Liver (tissue), 9 donors: ENCODE measurements around the gene GPRC5B. TPM values are rescaled to one million over a fixed set of nuclear protein-coding genes. Genes with fewer than 3 reads are reported as not detected.

Experiments
- DNase-seq: peaks from one replicate; pipeline ENCODE4 v3.0.0-alpha.2; 2017; ENCODE audit warnings: low spot score
- H3K27ac ChIP-seq, 2 donors: one replicate each; pipeline ENCODE4 v1.7.0; 2013; ENCODE audit warnings: inconsistent platforms in 2 of 2, low read length in 2 of 2, control low read depth in 1 of 2, low read depth in 1 of 2, mild to moderate bottlenecking in 1 of 2
- H3K27me3 ChIP-seq, 4 donors: one replicate each; pipeline versions ENCODE4 v1.6.1 to v1.7.0; 2013; ENCODE audit warnings: low read length in 3 of 4, inconsistent platforms in 1 of 4, mild to moderate bottlenecking in 1 of 4, moderate library complexity in 1 of 4; ENCODE audit not compliant: control insufficient read depth in 4 of 4, insufficient read depth in 4 of 4
- H3K36me3 ChIP-seq, 4 donors: one replicate each; pipeline versions ENCODE4 v1.6.1 to v1.7.0; 2013; ENCODE audit warnings: low read length in 3 of 4, mild to moderate bottlenecking in 3 of 4, low read depth in 1 of 4, moderate library complexity in 1 of 4; ENCODE audit not compliant: control insufficient read depth in 4 of 4, insufficient read depth in 3 of 4
- H3K4me1 ChIP-seq, 4 donors: one replicate each; pipeline versions ENCODE4 v1.6.1 to v1.7.0; 2013; ENCODE audit warnings: low read length in 3 of 4, mild to moderate bottlenecking in 3 of 4, moderate library complexity in 1 of 4; ENCODE audit not compliant: control insufficient read depth in 4 of 4, insufficient read depth in 4 of 4
- H3K4me3 ChIP-seq, 3 donors: one replicate each; pipeline versions ENCODE4 v1.6.1 to v1.7.0; 2013; ENCODE audit warnings: low read length in 3 of 3, control low read depth in 1 of 3, low read depth in 1 of 3, mild to moderate bottlenecking in 1 of 3
- H3K9ac ChIP-seq, 2 donors: one replicate each; pipeline ENCODE4 v1.7.0; 2013; ENCODE audit warnings: low read length in 2 of 2, mild to moderate bottlenecking in 2 of 2, moderate library complexity in 2 of 2, control low read depth in 1 of 2, low read depth in 1 of 2
- H3K9me3 ChIP-seq, 4 donors: one replicate each; pipeline versions ENCODE4 v1.6.1 to v1.7.0; 2013; ENCODE audit warnings: low read length in 3 of 4; ENCODE audit not compliant: control insufficient read depth in 4 of 4
- EGR1 ChIP-seq, 2 donors: IDR thresholded peaks; 2 replicates each; pipeline ENCODE4 v1.6.1; 2016 to 2018; ENCODE audit warnings: antibody characterized with exemption in 2 of 2, low read depth in 2 of 2
- FOXA1 ChIP-seq: IDR thresholded peaks from 2 replicates; pipeline ENCODE4 v1.6.1; 2016; ENCODE audit warnings: antibody characterized with exemption
- FOXA2 ChIP-seq: IDR thresholded peaks from 2 replicates; pipeline ENCODE4 v1.6.1; 2016; ENCODE audit warnings: antibody characterized with exemption
- GABPA ChIP-seq, 2 donors: IDR thresholded peaks in 1 of 2; conservative IDR thresholded peaks in 1 of 2; 2 replicates each; pipeline ENCODE4 v1.6.1; 2016; ENCODE audit warnings: antibody characterized with exemption in 2 of 2, mild to moderate bottlenecking in 1 of 2, moderate library complexity in 1 of 2
- HNF4A ChIP-seq, 2 donors: conservative IDR thresholded peaks; 2 replicates each; pipeline ENCODE4 v1.6.1; 2016; ENCODE audit warnings: antibody characterized with exemption in 2 of 2, mild to moderate bottlenecking in 2 of 2
- JUND ChIP-seq, 2 donors: IDR thresholded peaks; 2 replicates each; pipeline ENCODE4 v1.6.1; 2016; ENCODE audit warnings: antibody characterized with exemption in 2 of 2
- MAX ChIP-seq: IDR thresholded peaks from 2 replicates; pipeline ENCODE4 v1.6.1; 2016; ENCODE audit warnings: antibody characterized with exemption
- NR2F2 ChIP-seq: IDR thresholded peaks from 2 replicates; pipeline ENCODE4 v1.6.1; 2016; ENCODE audit warnings: antibody characterized with exemption
- RAD21 ChIP-seq, 2 donors: IDR thresholded peaks; 2 replicates each; pipeline ENCODE4 v1.6.1; 2016; ENCODE audit warnings: antibody characterized with exemption in 2 of 2, mild to moderate bottlenecking in 2 of 2
- RXRA ChIP-seq, 2 donors: IDR thresholded peaks; 2 replicates each; pipeline ENCODE4 v1.6.1; 2017 to 2018; ENCODE audit warnings: antibody characterized with exemption in 2 of 2, mild to moderate bottlenecking in 1 of 2
- SP1 ChIP-seq: IDR thresholded peaks from 2 replicates; pipeline ENCODE4 v1.6.1; 2018; ENCODE audit warnings: antibody characterized with exemption, mild to moderate bottlenecking
- TAF1 ChIP-seq: conservative IDR thresholded peaks from 2 replicates; pipeline ENCODE4 v1.6.1; 2016; ENCODE audit warnings: antibody characterized with exemption, mild to moderate bottlenecking
- YY1 ChIP-seq: IDR thresholded peaks from 2 replicates; pipeline ENCODE4 v1.6.1; 2016; ENCODE audit warnings: antibody characterized with exemption, mild to moderate bottlenecking
- WGBS: extraction: QIAGEN DNeasy Blood & Tissue Kit; methylation state at CpG from one replicate; pipeline ENCODE4 v1.1.7; 2013; 5-methylcytosine and 5-hydroxymethylcytosine counted together
- polyA plus RNA-seq, 2 donors: library from polyadenylated mRNA; stranded (reverse) in 1 of 2; unstranded in 1 of 2; fragments of 200-250 nt in 1 of 2; fragments of >200 nt in 1 of 2; fragmentation: Nextera tagmentation in 1 of 2; extraction: Ambion mirVana in 1 of 2; gene quantifications; one replicate each; pipeline versions ENCODE4 v1.2.1 to v1.2.3, GENCODE V29; 2013 to 2015
- total RNA-seq, 2 donors: library from RNA; depleted of rRNA; stranded (reverse); fragments of >200 nt; gene quantifications; one replicate each; pipeline ENCODE4 v1.2.3, GENCODE V29; 2014
- TF ChIP-seq, protein P1 (sequence below): IDR thresholded peaks from 2 replicates; pipeline ENCODE4 v1.6.1; 2016; ENCODE audit warnings: antibody characterized with exemption, mild to moderate bottlenecking
- TF ChIP-seq, protein P2 (sequence below): fragments of 150-350 bp; IDR thresholded peaks from 2 replicates; pipeline ENCODE4 v1.5.1; 2017; ENCODE audit warnings: improper control_type of control experiment, low read depth, low read length; ENCODE audit not compliant: missing input control
- TF ChIP-seq, protein P3 (sequence below): IDR thresholded peaks from 2 replicates; pipeline ENCODE4 v1.6.1; 2016; ENCODE audit warnings: antibody characterized with exemption
- TF ChIP-seq, protein P4 (sequence below): IDR thresholded peaks from 2 replicates; pipeline ENCODE4 v1.6.1; 2016; ENCODE audit warnings: antibody characterized with exemption
- donor health status: healthy.
- donor health status: healthy.
- donor health status: healthy.
- donor health status: healthy.
- donor health status: healthy.

GPRC5B gene
- total and polyA plus RNA-seq, 4 donors: 1.5 to 4.7 (median 2.7) TPM

- whole genome bisulfite sequencing: 77% methylated on average over 7 of the region's 7 CpGs
- no peaks in the 10 kb centered on the region for H3K4me1 ChIP-seq
- TF ChIP-seq SP1: no peak
- TF ChIP-seq FOXA2: no peak
- TF ChIP-seq HNF4A (conservative IDR thresholded peaks at IDR 0.05): no peak
- no peak for TF ChIP-seq FOXA1
- TF ChIP-seq, protein P1, sequence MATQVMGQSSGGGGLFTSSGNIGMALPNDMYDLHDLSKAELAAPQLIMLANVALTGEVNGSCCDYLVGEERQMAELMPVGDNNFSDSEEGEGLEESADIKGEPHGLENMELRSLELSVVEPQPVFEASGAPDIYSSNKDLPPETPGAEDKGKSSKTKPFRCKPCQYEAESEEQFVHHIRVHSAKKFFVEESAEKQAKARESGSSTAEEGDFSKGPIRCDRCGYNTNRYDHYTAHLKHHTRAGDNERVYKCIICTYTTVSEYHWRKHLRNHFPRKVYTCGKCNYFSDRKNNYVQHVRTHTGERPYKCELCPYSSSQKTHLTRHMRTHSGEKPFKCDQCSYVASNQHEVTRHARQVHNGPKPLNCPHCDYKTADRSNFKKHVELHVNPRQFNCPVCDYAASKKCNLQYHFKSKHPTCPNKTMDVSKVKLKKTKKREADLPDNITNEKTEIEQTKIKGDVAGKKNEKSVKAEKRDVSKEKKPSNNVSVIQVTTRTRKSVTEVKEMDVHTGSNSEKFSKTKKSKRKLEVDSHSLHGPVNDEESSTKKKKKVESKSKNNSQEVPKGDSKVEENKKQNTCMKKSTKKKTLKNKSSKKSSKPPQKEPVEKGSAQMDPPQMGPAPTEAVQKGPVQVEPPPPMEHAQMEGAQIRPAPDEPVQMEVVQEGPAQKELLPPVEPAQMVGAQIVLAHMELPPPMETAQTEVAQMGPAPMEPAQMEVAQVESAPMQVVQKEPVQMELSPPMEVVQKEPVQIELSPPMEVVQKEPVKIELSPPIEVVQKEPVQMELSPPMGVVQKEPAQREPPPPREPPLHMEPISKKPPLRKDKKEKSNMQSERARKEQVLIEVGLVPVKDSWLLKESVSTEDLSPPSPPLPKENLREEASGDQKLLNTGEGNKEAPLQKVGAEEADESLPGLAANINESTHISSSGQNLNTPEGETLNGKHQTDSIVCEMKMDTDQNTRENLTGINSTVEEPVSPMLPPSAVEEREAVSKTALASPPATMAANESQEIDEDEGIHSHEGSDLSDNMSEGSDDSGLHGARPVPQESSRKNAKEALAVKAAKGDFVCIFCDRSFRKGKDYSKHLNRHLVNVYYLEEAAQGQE: no peak
- TF ChIP-seq, protein P2, sequence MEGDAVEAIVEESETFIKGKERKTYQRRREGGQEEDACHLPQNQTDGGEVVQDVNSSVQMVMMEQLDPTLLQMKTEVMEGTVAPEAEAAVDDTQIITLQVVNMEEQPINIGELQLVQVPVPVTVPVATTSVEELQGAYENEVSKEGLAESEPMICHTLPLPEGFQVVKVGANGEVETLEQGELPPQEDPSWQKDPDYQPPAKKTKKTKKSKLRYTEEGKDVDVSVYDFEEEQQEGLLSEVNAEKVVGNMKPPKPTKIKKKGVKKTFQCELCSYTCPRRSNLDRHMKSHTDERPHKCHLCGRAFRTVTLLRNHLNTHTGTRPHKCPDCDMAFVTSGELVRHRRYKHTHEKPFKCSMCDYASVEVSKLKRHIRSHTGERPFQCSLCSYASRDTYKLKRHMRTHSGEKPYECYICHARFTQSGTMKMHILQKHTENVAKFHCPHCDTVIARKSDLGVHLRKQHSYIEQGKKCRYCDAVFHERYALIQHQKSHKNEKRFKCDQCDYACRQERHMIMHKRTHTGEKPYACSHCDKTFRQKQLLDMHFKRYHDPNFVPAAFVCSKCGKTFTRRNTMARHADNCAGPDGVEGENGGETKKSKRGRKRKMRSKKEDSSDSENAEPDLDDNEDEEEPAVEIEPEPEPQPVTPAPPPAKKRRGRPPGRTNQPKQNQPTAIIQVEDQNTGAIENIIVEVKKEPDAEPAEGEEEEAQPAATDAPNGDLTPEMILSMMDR: no peak
- TF ChIP-seq, protein P3, sequence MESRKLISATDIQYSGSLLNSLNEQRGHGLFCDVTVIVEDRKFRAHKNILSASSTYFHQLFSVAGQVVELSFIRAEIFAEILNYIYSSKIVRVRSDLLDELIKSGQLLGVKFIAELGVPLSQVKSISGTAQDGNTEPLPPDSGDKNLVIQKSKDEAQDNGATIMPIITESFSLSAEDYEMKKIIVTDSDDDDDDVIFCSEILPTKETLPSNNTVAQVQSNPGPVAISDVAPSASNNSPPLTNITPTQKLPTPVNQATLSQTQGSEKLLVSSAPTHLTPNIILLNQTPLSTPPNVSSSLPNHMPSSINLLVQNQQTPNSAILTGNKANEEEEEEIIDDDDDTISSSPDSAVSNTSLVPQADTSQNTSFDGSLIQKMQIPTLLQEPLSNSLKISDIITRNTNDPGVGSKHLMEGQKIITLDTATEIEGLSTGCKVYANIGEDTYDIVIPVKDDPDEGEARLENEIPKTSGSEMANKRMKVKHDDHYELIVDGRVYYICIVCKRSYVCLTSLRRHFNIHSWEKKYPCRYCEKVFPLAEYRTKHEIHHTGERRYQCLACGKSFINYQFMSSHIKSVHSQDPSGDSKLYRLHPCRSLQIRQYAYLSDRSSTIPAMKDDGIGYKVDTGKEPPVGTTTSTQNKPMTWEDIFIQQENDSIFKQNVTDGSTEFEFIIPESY: no peak
- no peak for TF ChIP-seq RAD21 (IDR thresholded peaks at IDR 0.05)
- no peak for TF ChIP-seq GABPA (IDR thresholded peaks at IDR 0.05 in 1 of 2, conservative IDR thresholded peaks at IDR 0.05 in 1 of 2)
- no peak for TF ChIP-seq NR2F2
- TF ChIP-seq, protein P4, sequence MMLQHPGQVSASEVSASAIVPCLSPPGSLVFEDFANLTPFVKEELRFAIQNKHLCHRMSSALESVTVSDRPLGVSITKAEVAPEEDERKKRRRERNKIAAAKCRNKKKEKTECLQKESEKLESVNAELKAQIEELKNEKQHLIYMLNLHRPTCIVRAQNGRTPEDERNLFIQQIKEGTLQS: no peak
- TF ChIP-seq JUND (IDR thresholded peaks at IDR 0.05): no peak
- no peak overlapping the region for H3K27ac ChIP-seq
- no peaks in the 10 kb centered on the region for H3K9me3 ChIP-seq
- H3K36me3 ChIP-seq: no peaks in the 10 kb centered on the region
- no peak overlapping the region for H3K9ac ChIP-seq
- DNase-seq: no peak
- no peak overlapping the region for H3K4me3 ChIP-seq
- no peaks in the 10 kb centered on the region for H3K27me3 ChIP-seq
Measured at GRCh38 chr16:19853742-19854542, 30.7 kb downstream of the GPRC5B start.

DNA sequence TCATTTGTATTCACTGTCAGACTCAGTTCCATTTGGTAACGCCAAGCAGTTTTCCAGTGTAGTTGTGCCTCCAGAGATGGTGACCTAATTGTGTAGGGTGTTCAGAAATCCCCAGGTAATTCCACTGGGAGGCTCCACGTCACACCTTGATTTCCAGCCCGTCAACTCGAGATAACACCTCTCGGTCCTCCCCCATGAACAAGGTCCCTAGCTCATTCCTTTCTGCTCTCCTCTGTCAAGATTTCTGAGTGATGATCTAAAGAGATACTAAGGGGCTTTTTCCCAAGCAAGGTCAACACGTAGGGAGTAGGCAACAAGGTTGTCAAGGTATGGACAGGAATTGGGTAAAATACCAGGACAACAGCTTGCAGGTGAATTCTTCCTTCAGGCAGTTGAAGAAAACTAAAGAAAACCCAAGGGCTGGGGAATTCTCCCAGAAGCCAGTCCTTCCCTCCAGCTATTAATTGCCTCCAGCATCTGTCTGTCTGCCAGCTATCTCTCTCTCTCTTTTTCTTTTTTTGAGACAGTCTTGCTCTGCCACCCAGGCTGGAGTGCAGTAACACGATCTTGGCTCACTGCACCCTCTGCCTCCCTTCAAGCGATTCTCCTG is 31.4 kb downstream of the GPRC5B start:
- WGBS: 87% methylated on average over 8 of the region's 8 CpGs
- no peak overlapping the region for H3K27ac ChIP-seq
- no peaks in the 10 kb centered on the region for H3K9me3 ChIP-seq
- H3K36me3 ChIP-seq: no peaks in the 10 kb centered on the region
- H3K4me3 ChIP-seq: no peak overlapping the region
- no peaks in the 10 kb centered on the region for H3K4me1 ChIP-seq
- H3K27me3 ChIP-seq: no peaks in the 10 kb centered on the region
- H3K9ac ChIP-seq: no peak overlapping the region
- no peak for DNase-seq
- TF ChIP-seq RAD21 (IDR thresholded peaks at IDR 0.05) (no peak), SP1 (no peak), MAX (no peak), FOXA1 (no peak), FOXA2 (no peak), EGR1 (IDR thresholded peaks at IDR 0.05; ENCODE audit: low read depth in 2 of 2) (no peak), JUND (IDR thresholded peaks at IDR 0.05) (no peak), TAF1 (no peak), RXRA (IDR thresholded peaks at IDR 0.05) (no peak), YY1 (no peak), GABPA (IDR thresholded peaks at IDR 0.05 in 1 of 2, conservative IDR thresholded peaks at IDR 0.05 in 1 of 2) (no peak)
- TF ChIP-seq, protein P4: no peak
- TF ChIP-seq, protein P1: no peak
